BE2C (cell line): Measurements from ENCODE around the gene METRNL.
"Not testable (repeated sequence)": the region's sequence is repeated elsewhere in the genome, so short reads cannot be mapped to it uniquely, and the experiment has no call there.

Source experiments
- DNase-seq: peaks from one replicate; pipeline ENCODE4 v3.0.0-alpha.2; 2020
- H3K27me3 ChIP-seq: fragments of 250-450 bp; sonication (Bioruptor Pico); 2 replicates; pipeline ENCODE4 v1.5.1; 2020; ENCODE audit warnings: mild to moderate bottlenecking
- H3K36me3 ChIP-seq: fragments of 250-450 bp; sonication (Bioruptor Pico); 2 replicates; pipeline ENCODE4 v1.5.1; 2020; ENCODE audit warnings: mild to moderate bottlenecking
- H3K4me1 ChIP-seq: fragments of 250-450 bp; sonication (Bioruptor Pico); 2 replicates; pipeline ENCODE4 v1.5.1; 2020
- H3K4me3 ChIP-seq: 2 replicates; pipeline ENCODE4 v1.5.1; 2011; ENCODE audit warnings: low read depth, low read length
- H3K9me3 ChIP-seq: fragments of 250-450 bp; sonication (Bioruptor Pico); 2 replicates; pipeline ENCODE4 v1.5.1; 2020
- TF ChIP-seq, protein P1 (sequence below): IDR thresholded peaks from 2 replicates; pipeline ENCODE4 v1.5.1; 2012; ENCODE audit warnings: mild to moderate bottlenecking, low read depth, low read length

Gene METRNL

GRCh38 chr17:83054518-83055125 is 24.8 kb upstream of the METRNL start:
- H3K27me3 ChIP-seq: no peaks in the 10 kb centered on the region
- DNase-seq: no peak
- TF ChIP-seq, protein P1, sequence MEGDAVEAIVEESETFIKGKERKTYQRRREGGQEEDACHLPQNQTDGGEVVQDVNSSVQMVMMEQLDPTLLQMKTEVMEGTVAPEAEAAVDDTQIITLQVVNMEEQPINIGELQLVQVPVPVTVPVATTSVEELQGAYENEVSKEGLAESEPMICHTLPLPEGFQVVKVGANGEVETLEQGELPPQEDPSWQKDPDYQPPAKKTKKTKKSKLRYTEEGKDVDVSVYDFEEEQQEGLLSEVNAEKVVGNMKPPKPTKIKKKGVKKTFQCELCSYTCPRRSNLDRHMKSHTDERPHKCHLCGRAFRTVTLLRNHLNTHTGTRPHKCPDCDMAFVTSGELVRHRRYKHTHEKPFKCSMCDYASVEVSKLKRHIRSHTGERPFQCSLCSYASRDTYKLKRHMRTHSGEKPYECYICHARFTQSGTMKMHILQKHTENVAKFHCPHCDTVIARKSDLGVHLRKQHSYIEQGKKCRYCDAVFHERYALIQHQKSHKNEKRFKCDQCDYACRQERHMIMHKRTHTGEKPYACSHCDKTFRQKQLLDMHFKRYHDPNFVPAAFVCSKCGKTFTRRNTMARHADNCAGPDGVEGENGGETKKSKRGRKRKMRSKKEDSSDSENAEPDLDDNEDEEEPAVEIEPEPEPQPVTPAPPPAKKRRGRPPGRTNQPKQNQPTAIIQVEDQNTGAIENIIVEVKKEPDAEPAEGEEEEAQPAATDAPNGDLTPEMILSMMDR: no peak
- H3K9me3 ChIP-seq: no peaks in the 10 kb centered on the region
- H3K4me1 ChIP-seq: peaks cover 11% of the 10 kb centered on the region
- H3K4me3 ChIP-seq: no peak overlapping the region
- no peaks in the 10 kb centered on the region for H3K36me3 ChIP-seq

- peaks cover 11% of the 10 kb centered on the region for H3K4me1 ChIP-seq
- not testable (repeated sequence) for H3K36me3 ChIP-seq, H3K9me3 ChIP-seq, DNase-seq, H3K4me3 ChIP-seq, H3K27me3 ChIP-seq
Measured at GRCh38 chr17:83055176-83055575, 24.2 kb upstream of the METRNL start.

DNA sequence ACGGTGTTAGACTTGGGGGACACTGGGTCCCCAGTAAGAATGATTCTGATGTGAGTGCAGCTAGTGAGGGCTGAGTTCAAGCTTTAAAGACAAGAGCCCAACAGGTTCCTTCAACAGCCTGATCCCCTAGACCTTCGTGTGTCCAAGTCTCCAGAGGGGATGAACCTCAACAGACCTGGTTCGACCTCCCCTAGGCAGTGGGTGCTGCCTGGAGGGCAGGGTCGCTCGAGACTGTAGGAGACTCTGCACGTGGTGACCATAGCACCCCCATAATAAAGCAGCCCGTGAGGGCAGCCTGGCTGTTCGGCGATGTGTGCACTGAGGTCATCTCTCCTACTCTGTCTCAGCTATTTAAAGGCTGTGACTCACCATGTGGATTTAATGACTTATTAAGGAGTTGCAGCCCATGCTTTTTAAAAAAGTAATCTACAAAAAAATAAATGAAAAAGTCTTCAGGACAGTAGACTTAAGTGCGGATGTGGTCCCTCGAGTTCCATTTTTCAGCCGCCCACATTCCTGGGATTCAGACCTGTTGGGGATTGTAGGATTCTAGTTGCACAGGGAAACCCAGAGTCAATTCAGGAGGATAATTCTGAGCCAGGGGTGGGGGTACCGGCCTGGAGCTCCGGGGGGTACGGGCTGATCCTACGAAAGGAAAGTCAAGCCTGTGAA is 23.4 kb upstream of the METRNL start:
- Histone ChIP-seq H3K4me3 (no peak overlapping the region), H3K9me3 (no peaks in the 10 kb centered on the region), H3K27me3 (no peaks in the 10 kb centered on the region), H3K4me1 (peaks cover 11% of the 10 kb centered on the region), H3K36me3 (no peaks in the 10 kb centered on the region)
- TF ChIP-seq, protein P1: no peak
- DNase-seq: no peak

- TF ChIP-seq, protein P1: no peak
- Histone ChIP-seq H3K27me3 (no peaks in the 10 kb centered on the region), H3K9me3 (no peaks in the 10 kb centered on the region), H3K36me3 (no peaks in the 10 kb centered on the region), H3K4me3 (no peak overlapping the region), H3K4me1 (peaks cover 11% of the 10 kb centered on the region)
- no peak for DNase-seq
Measured at GRCh38 chr17:83056583-83057396, 22.6 kb upstream of the METRNL start.

DNA sequence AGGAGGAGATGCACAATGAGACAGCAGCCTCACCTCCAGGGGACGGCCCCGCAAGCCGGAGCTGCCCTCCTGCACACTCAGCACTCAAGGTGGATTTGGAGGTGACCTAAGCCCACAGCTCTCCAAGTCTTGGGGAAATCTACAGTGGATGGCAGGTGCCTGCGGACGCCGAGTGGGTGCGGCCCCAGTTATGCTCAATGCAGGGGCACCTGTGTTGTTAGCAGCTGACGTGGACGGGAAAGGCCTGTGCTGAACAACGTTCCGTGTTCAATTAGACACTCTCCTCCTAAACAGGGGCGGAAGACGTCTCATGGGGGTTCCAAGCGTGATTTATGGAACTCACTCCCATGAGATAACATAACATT is 22.0 kb upstream of the METRNL start:
- H3K27me3 ChIP-seq: no peaks in the 10 kb centered on the region
- H3K4me3 ChIP-seq: no peak overlapping the region
- H3K36me3 ChIP-seq: no peaks in the 10 kb centered on the region
- peaks cover 9% of the 10 kb centered on the region for H3K4me1 ChIP-seq
- no peaks in the 10 kb centered on the region for H3K9me3 ChIP-seq
- TF ChIP-seq, protein P1: no peak
- DNase-seq: no peak

DNA sequence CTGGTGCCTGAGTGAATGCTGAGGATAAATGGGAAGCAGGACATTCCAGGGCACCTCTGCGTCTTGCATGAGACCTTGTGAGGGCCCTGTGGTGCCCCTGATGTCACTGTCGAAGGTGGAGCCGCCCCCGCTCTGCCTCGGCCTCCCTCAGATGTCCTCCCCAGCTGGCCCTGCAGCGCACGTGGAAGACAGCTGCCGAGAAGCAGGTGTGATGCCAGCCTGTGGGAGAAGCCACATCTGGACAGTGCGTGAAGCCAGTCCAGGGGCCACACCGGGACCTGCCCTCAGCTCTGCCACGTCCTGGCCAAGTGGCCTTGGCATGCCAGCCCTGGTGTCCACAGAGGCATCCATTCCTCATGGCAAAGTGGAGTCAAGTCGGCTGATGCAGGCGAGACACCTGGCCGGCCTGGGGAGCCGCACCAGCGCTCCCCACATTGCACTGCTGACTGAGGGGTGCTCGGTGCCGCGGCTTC is 21.6 kb upstream of the METRNL start:
- no peaks in the 10 kb centered on the region for H3K9me3 ChIP-seq
- TF ChIP-seq, protein P1: no peak
- no peak overlapping the region for H3K4me3 ChIP-seq
- H3K36me3 ChIP-seq: no peaks in the 10 kb centered on the region
- H3K27me3 ChIP-seq: no peaks in the 10 kb centered on the region
- no peak for DNase-seq
- peaks cover 9% of the 10 kb centered on the region for H3K4me1 ChIP-seq
